ENCODE measurements around the gene ABCB6.

DNA sequence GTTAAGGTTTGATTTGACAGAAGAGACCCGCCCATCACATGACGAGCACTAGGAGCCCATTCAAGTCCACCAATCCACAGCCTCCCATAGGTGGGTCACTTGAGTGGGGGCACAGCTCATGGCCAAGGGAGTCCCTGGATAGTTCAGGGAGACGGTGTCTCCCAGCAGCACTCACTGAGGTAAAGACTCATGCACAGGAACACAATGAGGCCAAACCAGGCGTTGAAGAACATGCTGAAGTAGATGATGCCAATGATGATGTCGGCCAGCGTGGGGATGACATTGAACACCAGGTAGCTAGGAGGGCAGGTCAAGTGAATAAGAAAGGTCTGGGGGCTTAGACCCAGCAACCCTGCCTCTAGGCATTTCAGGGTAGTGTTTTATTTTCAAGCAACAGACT lies 4.0 kb downstream of the ABCB6 start:
- TF ChIP-seq, protein P1, sequence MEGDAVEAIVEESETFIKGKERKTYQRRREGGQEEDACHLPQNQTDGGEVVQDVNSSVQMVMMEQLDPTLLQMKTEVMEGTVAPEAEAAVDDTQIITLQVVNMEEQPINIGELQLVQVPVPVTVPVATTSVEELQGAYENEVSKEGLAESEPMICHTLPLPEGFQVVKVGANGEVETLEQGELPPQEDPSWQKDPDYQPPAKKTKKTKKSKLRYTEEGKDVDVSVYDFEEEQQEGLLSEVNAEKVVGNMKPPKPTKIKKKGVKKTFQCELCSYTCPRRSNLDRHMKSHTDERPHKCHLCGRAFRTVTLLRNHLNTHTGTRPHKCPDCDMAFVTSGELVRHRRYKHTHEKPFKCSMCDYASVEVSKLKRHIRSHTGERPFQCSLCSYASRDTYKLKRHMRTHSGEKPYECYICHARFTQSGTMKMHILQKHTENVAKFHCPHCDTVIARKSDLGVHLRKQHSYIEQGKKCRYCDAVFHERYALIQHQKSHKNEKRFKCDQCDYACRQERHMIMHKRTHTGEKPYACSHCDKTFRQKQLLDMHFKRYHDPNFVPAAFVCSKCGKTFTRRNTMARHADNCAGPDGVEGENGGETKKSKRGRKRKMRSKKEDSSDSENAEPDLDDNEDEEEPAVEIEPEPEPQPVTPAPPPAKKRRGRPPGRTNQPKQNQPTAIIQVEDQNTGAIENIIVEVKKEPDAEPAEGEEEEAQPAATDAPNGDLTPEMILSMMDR (IDR thresholded peaks at IDR 0.05; ENCODE audit: borderline replicate concordance, extremely low read depth, low read length, poor library complexity, severe bottlenecking), result no peak
- TF ChIP-seq EZH2 (IDR thresholded peaks at IDR 0.05; ENCODE audit: borderline replicate concordance, low read depth, low read length, severe bottlenecking), result no peak

All from DND-41 (cell line).